ENCODE data around the gene TRIM32.
A peak's percentile ranks its signal among the peaks of the same experiment; 100 is the strongest.

TRIM32 gene

DNA sequence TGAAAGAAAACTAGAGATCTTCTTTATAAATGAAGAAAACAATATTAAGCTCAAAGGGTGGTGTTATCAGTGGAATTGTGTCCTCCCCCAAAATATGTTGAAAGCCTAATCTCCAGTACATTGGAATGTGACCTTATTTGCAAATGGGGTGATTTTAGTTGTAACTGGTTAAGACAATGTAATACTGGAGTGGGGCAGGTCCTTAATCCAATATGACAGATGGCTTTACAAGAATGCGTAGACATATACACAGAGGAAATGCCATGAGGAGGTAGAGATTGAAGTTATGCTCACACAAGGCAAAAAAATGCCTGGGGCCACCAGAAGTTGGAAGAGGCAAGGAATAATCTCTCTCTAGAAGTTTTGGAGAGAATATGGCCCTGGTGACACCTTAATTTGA lies 13.7 kb upstream of the TRIM32 start:
- no peak overlapping the region for H3K4me3 ChIP-seq (ENCODE audit: low read depth, low read length)
- no peak for DNase-seq (ENCODE audit: low read depth)
- in situ Hi-C loops (cut with HindIII; ENCODE audit: low sequenced_read_pairs): loop anchor here (25.0 kb wide), 1 partner anchor 1086 kb away; no protein-coding TSS in a partner anchor
- TF ChIP-seq, protein P1, sequence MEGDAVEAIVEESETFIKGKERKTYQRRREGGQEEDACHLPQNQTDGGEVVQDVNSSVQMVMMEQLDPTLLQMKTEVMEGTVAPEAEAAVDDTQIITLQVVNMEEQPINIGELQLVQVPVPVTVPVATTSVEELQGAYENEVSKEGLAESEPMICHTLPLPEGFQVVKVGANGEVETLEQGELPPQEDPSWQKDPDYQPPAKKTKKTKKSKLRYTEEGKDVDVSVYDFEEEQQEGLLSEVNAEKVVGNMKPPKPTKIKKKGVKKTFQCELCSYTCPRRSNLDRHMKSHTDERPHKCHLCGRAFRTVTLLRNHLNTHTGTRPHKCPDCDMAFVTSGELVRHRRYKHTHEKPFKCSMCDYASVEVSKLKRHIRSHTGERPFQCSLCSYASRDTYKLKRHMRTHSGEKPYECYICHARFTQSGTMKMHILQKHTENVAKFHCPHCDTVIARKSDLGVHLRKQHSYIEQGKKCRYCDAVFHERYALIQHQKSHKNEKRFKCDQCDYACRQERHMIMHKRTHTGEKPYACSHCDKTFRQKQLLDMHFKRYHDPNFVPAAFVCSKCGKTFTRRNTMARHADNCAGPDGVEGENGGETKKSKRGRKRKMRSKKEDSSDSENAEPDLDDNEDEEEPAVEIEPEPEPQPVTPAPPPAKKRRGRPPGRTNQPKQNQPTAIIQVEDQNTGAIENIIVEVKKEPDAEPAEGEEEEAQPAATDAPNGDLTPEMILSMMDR (IDR thresholded peaks at IDR 0.05; ENCODE audit: low read depth, low read length, missing control alignments): no peak

GRCh38 chr9:116674210-116674980 lies 12.7 kb upstream of the TRIM32 start:
- TF ChIP-seq, protein P1 (IDR thresholded peaks at IDR 0.05; ENCODE audit: low read depth, low read length, missing control alignments): no peak
- DNase-seq (ENCODE audit: low read depth): no peak
- H3K4me3 ChIP-seq (ENCODE audit: low read depth, low read length): no peak overlapping the region
- in situ Hi-C loops (cut with HindIII; ENCODE audit: low sequenced_read_pairs): loop anchor here (25.0 kb wide), 1 partner anchor 1087 kb away; no protein-coding TSS in a partner anchor

- DNase-seq (ENCODE audit: low read depth): no peak
- TF ChIP-seq, protein P1 (IDR thresholded peaks at IDR 0.05; ENCODE audit: low read depth, low read length, missing control alignments): no peak
- H3K4me3 ChIP-seq (ENCODE audit: low read depth, low read length): no peak overlapping the region
- in situ Hi-C loops (cut with HindIII; ENCODE audit: low sequenced_read_pairs): no loop called here
Observed at GRCh38 chr9:116683535-116683934, 3.6 kb upstream of the TRIM32 start.

- in situ Hi-C loops (cut with HindIII; ENCODE audit: low sequenced_read_pairs): no loop called here
- DNase-seq (ENCODE audit: low read depth): no peak
- TF ChIP-seq, protein P1 (IDR thresholded peaks at IDR 0.05; ENCODE audit: low read depth, low read length, missing control alignments): no peak
- H3K4me3 ChIP-seq (ENCODE audit: low read depth, low read length): no peak overlapping the region
Observed at GRCh38 chr9:116685166-116685565, 1.9 kb upstream of the TRIM32 start.

DNA sequence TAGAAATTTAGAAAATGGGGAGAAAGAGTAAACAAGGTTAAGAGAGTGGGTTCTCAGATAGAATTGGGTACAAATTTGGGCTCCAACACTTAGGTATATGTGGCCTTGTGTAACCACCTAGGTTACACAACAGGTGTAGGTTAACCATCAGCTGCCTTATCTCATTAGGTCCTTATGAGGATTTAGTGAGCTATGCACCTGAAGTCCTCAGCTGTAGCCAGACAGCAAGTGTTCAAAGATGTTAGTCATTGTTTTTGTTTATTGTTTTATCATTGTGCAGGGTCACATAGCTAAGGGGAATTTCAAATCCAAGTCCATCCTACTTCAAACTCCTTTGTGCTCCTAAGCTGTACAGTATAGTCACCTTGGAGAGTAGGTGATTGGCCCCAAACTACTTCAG lies 970 bp upstream of the TRIM32 start:
- H3K4me3 ChIP-seq (ENCODE audit: low read depth, low read length): no peak overlapping the region
- DNase-seq (ENCODE audit: low read depth): no peak
- in situ Hi-C loops (cut with HindIII; ENCODE audit: low sequenced_read_pairs): no loop called here
- TF ChIP-seq, protein P1 (IDR thresholded peaks at IDR 0.05; ENCODE audit: low read depth, low read length, missing control alignments): no peak

DNA sequence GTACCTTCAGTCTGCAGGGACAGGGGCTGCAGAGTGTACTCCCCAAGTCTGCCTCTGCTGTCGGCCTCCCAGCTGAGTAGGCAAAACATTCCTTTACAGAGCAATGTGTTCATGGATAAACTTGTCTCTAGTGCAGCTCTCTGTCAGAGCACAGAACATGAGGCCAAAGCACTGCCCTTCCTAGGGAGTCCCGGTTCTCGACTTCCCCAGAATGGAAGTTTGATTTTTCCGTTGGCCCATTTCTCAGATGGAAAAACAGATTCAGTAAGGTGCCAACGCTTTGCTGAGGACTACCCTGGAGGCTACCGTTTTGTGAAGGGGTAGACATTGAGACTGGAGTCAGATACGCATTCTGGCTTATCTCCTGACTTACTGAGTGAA lies 422 bp upstream of the TRIM32 start:
- TF ChIP-seq, protein P1 (IDR thresholded peaks at IDR 0.05; ENCODE audit: low read depth, low read length, missing control alignments): no peak
- in situ Hi-C loops (cut with HindIII; ENCODE audit: low sequenced_read_pairs): no loop called here
- peak overlapping the region; percentile 77 for H3K4me3 ChIP-seq (ENCODE audit: low read depth, low read length)
- DNase-seq (ENCODE audit: low read depth): no peak

Data from astrocyte of the cerebellum (primary cell).